H1 (cell line): Measurements from ENCODE around the gene BRK1. TPM values are rescaled to one million over a fixed set of nuclear protein-coding genes. Genes with fewer than 3 reads are reported as not detected.
A peak's percentile ranks its signal among the peaks of the same experiment; 100 is the strongest.
"Not testable (repeated sequence)": the region's sequence is repeated elsewhere in the genome, so short reads cannot be mapped to it uniquely, and the experiment has no call there.

Source experiments
- CTCF ChIA-PET: fragments of 300-600 bp; sonication (Branson Sonifier 250); formaldehyde crosslinking; loops from one replicate; lab custom pipeline; 2021; ENCODE audit not compliant: partially characterized antibody; lab: Charles Lee
- POLR2A ChIA-PET: fragments of 300-600 bp; sonication (Branson Sonifier 250); formaldehyde crosslinking; loops from one replicate; lab custom pipeline; 2021; ENCODE audit warnings: inconsistent platforms; ENCODE audit not compliant: partially characterized antibody; lab: Charles Lee
- DNase-seq, 2 experiments: peaks; one replicate each; pipeline versions ENCODE4 v3.0.0 to v3.0.0-alpha.2; 2010 to 2022; ENCODE audit warnings: low spot score in 2 of 2, low read depth in 1 of 2, mixed read lengths in 1 of 2
- FAIRE-seq: peaks from 2 replicates; lab custom pipeline; 2011; peaks lifted over from hg19 to GRCh38; lab: Jason Lieb, UNC
- H2AFZ ChIP-seq: 2 replicates; pipeline ENCODE4 v1.8.1; 2012; ENCODE audit warnings: low read length, inconsistent platforms
- H2AK5ac ChIP-seq: 2 replicates; pipeline ENCODE4 v1.6.1; 2013; ENCODE audit warnings: low read depth, low read length
- H2BK120ac ChIP-seq: replicated peaks from 2 replicates; pipeline ENCODE3; 2013; ENCODE audit warnings: low read depth, low read length, inconsistent platforms
- H2BK12ac ChIP-seq: 2 replicates; pipeline ENCODE4 v1.6.1; 2013; ENCODE audit warnings: low read depth, low read length
- H2BK15ac ChIP-seq: 2 replicates; pipeline ENCODE4 v1.6.1; 2013; ENCODE audit warnings: low read length
- H2BK20ac ChIP-seq: 2 replicates; pipeline ENCODE4 v1.6.1; 2013; ENCODE audit warnings: low read length
- H2BK5ac ChIP-seq: 2 replicates; pipeline ENCODE4 v1.6.1; 2013; ENCODE audit warnings: low read depth, low read length
- H3K14ac ChIP-seq: 2 replicates; pipeline ENCODE4 v1.6.1; 2013; ENCODE audit warnings: inconsistent platforms; ENCODE audit not compliant: insufficient read length
- H3K18ac ChIP-seq: 2 replicates; pipeline ENCODE4 v1.6.1; 2013; ENCODE audit warnings: low read length; ENCODE audit errors: extremely low read depth
- H3K23ac ChIP-seq: 2 replicates; pipeline ENCODE4 v1.6.1; 2013; ENCODE audit warnings: inconsistent platforms; ENCODE audit not compliant: insufficient read length
- H3K23me2 ChIP-seq: 2 replicates; pipeline ENCODE4 v1.6.1; 2013; ENCODE audit warnings: low read depth, low read length
- H3K27ac ChIP-seq: 2 replicates; pipeline ENCODE4 v1.6.1; 2011; ENCODE audit warnings: low read depth, low read length, inconsistent platforms
- H3K27me3 ChIP-seq, 4 experiments: replicated peaks in 1 of 4; 1 replicate in 1 of 4; 2 replicates in 3 of 4; pipeline versions ENCODE4 v1.6.1 to v1.8.1; 2011 to 2013; ENCODE audit warnings: low read length in 3 of 4, mild to moderate bottlenecking in 3 of 4, inconsistent platforms in 2 of 4, mixed read lengths in 2 of 4, moderate library complexity in 1 of 4; ENCODE audit not compliant: control insufficient read depth in 3 of 4, insufficient read depth in 3 of 4; ENCODE audit errors: extremely low read depth in 1 of 4
- H3K36me3 ChIP-seq, 4 experiments: 2 replicates each; pipeline versions ENCODE4 v1.6.1 to v1.8.1; 2011 to 2013; ENCODE audit warnings: mild to moderate bottlenecking in 4 of 4, low read length in 3 of 4, moderate library complexity in 2 of 4, control low read depth in 1 of 4, inconsistent platforms in 1 of 4; ENCODE audit not compliant: insufficient read depth in 4 of 4, control insufficient read depth in 2 of 4
- H3K4ac ChIP-seq: replicated peaks from 2 replicates; pipeline ENCODE3; 2013; ENCODE audit warnings: low read length, low read depth, mixed read lengths, inconsistent platforms; ENCODE audit not compliant: insufficient read length
- H3K4me1 ChIP-seq, 4 experiments: replicated peaks in 1 of 4; 1 replicate in 1 of 4; 2 replicates in 3 of 4; pipeline versions ENCODE4 v1.6.1 to v1.8.1; 2011 to 2013; ENCODE audit warnings: low read length in 3 of 4, inconsistent platforms in 2 of 4, mixed read lengths in 1 of 4; ENCODE audit not compliant: insufficient read depth in 4 of 4, control insufficient read depth in 3 of 4
- H3K4me2 ChIP-seq, 2 experiments: 2 replicates each; pipeline versions ENCODE4 v1.6.1 to v1.8.1; 2011 to 2013; ENCODE audit warnings: low read depth in 2 of 2, low read length in 2 of 2, control low read depth in 1 of 2, inconsistent platforms in 1 of 2, mild to moderate bottlenecking in 1 of 2; ENCODE audit not compliant: insufficient read depth in 1 of 2
- H3K4me3 ChIP-seq, 4 experiments: fragments of 200-600, 300-600 bp in 1 of 4; sonication (generic), shearing (Covaris generic), sonication (Bioruptor Twin) in 1 of 4; 2 replicates each; pipeline versions ENCODE4 v1.5.1 to v1.8.1; 2011 to 2016; ENCODE audit warnings: low read length in 4 of 4, low read depth in 3 of 4, control low read depth in 2 of 4, inconsistent platforms in 2 of 4, mild to moderate bottlenecking in 2 of 4, mixed read lengths in 1 of 4, moderate library complexity in 1 of 4; ENCODE audit not compliant: insufficient read depth in 2 of 4; ENCODE audit errors: extremely low read depth in 1 of 4
- H3K56ac ChIP-seq: replicated peaks from 2 replicates; pipeline ENCODE3; 2013; ENCODE audit warnings: low read depth, mild to moderate bottlenecking, mixed read lengths, low read length, inconsistent platforms; ENCODE audit not compliant: insufficient read length
- H3K79me1 ChIP-seq: 2 replicates; pipeline ENCODE4 v1.6.1; 2013; ENCODE audit warnings: low read depth, low read length, control low read depth
- H3K79me2 ChIP-seq, 2 experiments: 2 replicates each; pipeline versions ENCODE4 v1.6.1 to v1.8.1; 2012 to 2013; ENCODE audit warnings: low read length in 2 of 2, mild to moderate bottlenecking in 2 of 2, inconsistent platforms in 1 of 2; ENCODE audit not compliant: insufficient read depth in 2 of 2, control insufficient read depth in 1 of 2
- H3K9ac ChIP-seq, 4 experiments: replicated peaks in 1 of 4; 1 replicate in 1 of 4; 2 replicates in 3 of 4; pipeline versions ENCODE4 v1.6.1 to v1.8.1; 2011 to 2013; ENCODE audit warnings: low read depth in 3 of 4, low read length in 3 of 4, control low read depth in 2 of 4, mild to moderate bottlenecking in 2 of 4, moderate library complexity in 2 of 4, inconsistent platforms in 1 of 4; ENCODE audit errors: extremely low read depth in 1 of 4
- H3K9me3 ChIP-seq, 2 experiments: 2 replicates each; pipeline versions ENCODE4 v1.6.1 to v1.8.1; 2012 to 2013; ENCODE audit warnings: mild to moderate bottlenecking in 2 of 2, moderate library complexity in 2 of 2, control low read depth in 1 of 2, inconsistent platforms in 1 of 2, low read depth in 1 of 2, low read length in 1 of 2, mixed read lengths in 1 of 2; ENCODE audit not compliant: insufficient read depth in 2 of 2
- H4K20me1 ChIP-seq, 2 experiments: replicated peaks in 1 of 2; 2 replicates each; pipeline versions ENCODE3 to v1.8.1; 2011 to 2013; ENCODE audit warnings: inconsistent platforms in 2 of 2, low read length in 2 of 2, mild to moderate bottlenecking in 1 of 2; ENCODE audit not compliant: insufficient read depth in 2 of 2, control insufficient read depth in 1 of 2
- H4K5ac ChIP-seq: 2 replicates; pipeline ENCODE4 v1.6.1; 2013; ENCODE audit warnings: low read length, low read depth, mixed read lengths, inconsistent platforms; ENCODE audit not compliant: insufficient read length
- H4K8ac ChIP-seq: 2 replicates; pipeline ENCODE4 v1.8.0; 2013; ENCODE audit warnings: mild to moderate bottlenecking, moderate library complexity, low read length, inconsistent platforms; ENCODE audit not compliant: insufficient read depth; ENCODE audit errors: extremely low read depth
- H4K91ac ChIP-seq: replicated peaks from 2 replicates; pipeline ENCODE3; 2013; ENCODE audit warnings: low read length, mixed read lengths, inconsistent platforms; ENCODE audit not compliant: insufficient read length
- WGBS, 2 experiments: shearing (Covaris generic) in 1 of 2; methylation state at CpG; one replicate each; pipeline versions ENCODE4 v1.1.6 to v1.1.7; 2013 to 2015; ENCODE audit warnings: low lambda C conversion rate in 2 of 2, mixed read lengths in 2 of 2, inconsistent platforms in 1 of 2, low coverage in 1 of 2, missing lambda C conversion rate in 1 of 2; ENCODE audit not compliant: insufficient replicate concordance in 2 of 2, insufficient coverage in 1 of 2, insufficient read length in 1 of 2; ENCODE audit errors: extremely low coverage in 1 of 2, missing lambda C conversion rate in 1 of 2; 5-methylcytosine and 5-hydroxymethylcytosine counted together
- polyA plus RNA-seq, 7 experiments: library from polyadenylated mRNA; depleted of rRNA in 3 of 7; stranded (reverse) in 5 of 7; unstranded in 2 of 7; fragments of >200 nt in 5 of 7; fragments of 200-250 nt in 2 of 7; gene quantifications; 1 replicate in 5 of 7; 2 replicates in 1 of 7; 4 replicates in 1 of 7; pipeline versions ENCODE4 v1.2.1 to v1.2.3, GENCODE V29; 2011 to 2013; ENCODE audit warnings: missing spikeins in 2 of 7, mixed read lengths in 2 of 7
- total RNA-seq: library from RNA; stranded (reverse); fragmentation: NEBNext Ultra II Directional; extraction: Animal tissue kit (Norgen Biotek cat#: 25700); gene quantifications from 2 replicates; pipeline ENCODE4 v1.2.1, GENCODE V29; 2021

The BRK1 gene
- total and polyA plus RNA-seq, 2 of the 8 experiments (the other 6 are each of a cell fraction or from before 2014, with no cell fraction given) = 137 to 164 TPM

GRCh38 chr3:10164201-10164545 is 48.7 kb downstream of the BRK1 start:
- not testable (repeated sequence) for FAIRE-seq, H2BK12ac ChIP-seq, H2BK5ac ChIP-seq, H2BK20ac ChIP-seq, H3K56ac ChIP-seq, H3K18ac ChIP-seq, H3K36me3 ChIP-seq, H3K9ac ChIP-seq, DNase-seq, H3K79me2 ChIP-seq, H2AFZ ChIP-seq, H2AK5ac ChIP-seq, H3K27ac ChIP-seq, H4K8ac ChIP-seq, H3K4ac ChIP-seq, H3K79me1 ChIP-seq, H4K91ac ChIP-seq, H3K9me3 ChIP-seq, H3K4me2 ChIP-seq, H3K27me3 ChIP-seq, H4K20me1 ChIP-seq, H2BK120ac ChIP-seq, H3K4me1 ChIP-seq, H3K14ac ChIP-seq, H2BK15ac ChIP-seq, H3K23ac ChIP-seq, H4K5ac ChIP-seq, H3K23me2 ChIP-seq
- H3K4me3 ChIP-seq = peak overlapping the region in 1 of 4 experiments; percentile 86; a peak in 1 of 8 replicates
- POLR2A ChIA-PET = interaction anchor here (0.7 to 1.5 kb wide), 3 partner anchors 17 to 34 kb away, joined by 3 to 5 read pairs (median 4); no protein-coding TSS in a partner anchor
- WGBS, 2 experiments = 81% methylated on average over 12 of the region's 12 CpGs; no CpG with 5 or more reads in 1 of the 2 experiments
- CTCF ChIA-PET = interaction anchor here (0.6 to 5.7 kb wide), 17 partner anchors 10 to 388 kb away, joined by 3 to 38 read pairs (median 4); no protein-coding TSS in a partner anchor
